K562 (cell line): Measurements from ENCODE around the gene WLS.

Experiments used
- BHLHE40 ChIP-seq: IDR thresholded peaks from 2 replicates; pipeline ENCODE4 v1.6.1; 2011; ENCODE audit warnings: low read length, improper control_type of control experiment
- ELF1 ChIP-seq: fragments of 200-800 bp; sonication (Bioruptor generic); IDR thresholded peaks from 2 replicates; pipeline ENCODE4 v1.6.1; 2016; ENCODE audit warnings: missing genetic modification characterization, missing compliant biosample characterization
- FOXK2 ChIP-seq, 2 experiments: fragments of 450-650 bp; IDR thresholded peaks in 1 of 2; conservative IDR thresholded peaks in 1 of 2; 2 replicates each; pipeline ENCODE4 v1.6.1; 2016; ENCODE audit warnings: low read depth in 2 of 2, mild to moderate bottlenecking in 1 of 2
- GABPA ChIP-seq: fragments of 200-800 bp; sonication (Bioruptor generic); conservative IDR thresholded peaks from 2 replicates; pipeline ENCODE4 v1.6.1; 2016; ENCODE audit warnings: low read depth, missing genetic modification characterization, missing compliant biosample characterization
- HEY1 ChIP-seq: fragments of 250-450 bp; sonication (Bioruptor Pico); IDR thresholded peaks from 2 replicates; pipeline ENCODE4 v1.5.0; 2020; ENCODE audit warnings: mild to moderate bottlenecking, moderate library complexity, borderline replicate concordance
- JUN ChIP-seq, 2 experiments: sonication (generic) in 1 of 2; formaldehyde crosslinking in 1 of 2; IDR thresholded peaks; 2 replicates each; pipeline versions ENCODE4 v1.6.1 to v1.8.0; 2012 to 2022; ENCODE audit warnings: borderline replicate concordance in 2 of 2, mild to moderate bottlenecking in 2 of 2, improper control_type of control experiment in 1 of 2, low read depth in 1 of 2, low read length in 1 of 2, missing genetic modification reagents in 1 of 2
- NELFE ChIP-seq: IDR thresholded peaks from 2 replicates; pipeline ENCODE4 v1.6.1; 2011; ENCODE audit warnings: mild to moderate bottlenecking; ENCODE audit not compliant: insufficient read depth, insufficient read length
- ZFP36 ChIP-seq: fragments of 150-350 bp; IDR thresholded peaks from 2 replicates; pipeline ENCODE4 v1.6.1; 2018; ENCODE audit warnings: low read length, low read depth; ENCODE audit not compliant: partially characterized antibody
- ZNF212 ChIP-seq: fragments of 450-650 bp; formaldehyde crosslinking; IDR thresholded peaks from 2 replicates; pipeline ENCODE4 v1.4.0; 2020; ENCODE audit warnings: mild to moderate bottlenecking
- TF ChIP-seq, protein P1 (sequence below): sonication (generic); formaldehyde crosslinking; IDR thresholded peaks from 2 replicates; pipeline ENCODE4 v1.8.0; 2023; ENCODE audit warnings: mild to moderate bottlenecking, missing genetic modification reagents
- TF ChIP-seq, protein P2 (sequence below), 2 experiments: fragments of 450-650 bp in 1 of 2; sonication (generic) in 1 of 2; formaldehyde crosslinking in 1 of 2; IDR thresholded peaks in 1 of 2; conservative IDR thresholded peaks in 1 of 2; 2 replicates each; pipeline versions ENCODE4 v1.6.1 to v1.8.1; 2016 to 2023; ENCODE audit warnings: mild to moderate bottlenecking in 2 of 2, moderate library complexity in 2 of 2, inconsistent platforms in 1 of 2, missing genetic modification reagents in 1 of 2

- TF ChIP-seq JUN (IDR thresholded peaks at IDR 0.05; ENCODE audit: borderline replicate concordance, low read depth, low read length): no peak
- TF ChIP-seq JUN (CRISPR knock-in tag; IDR thresholded peaks at IDR 0.05; ENCODE audit: borderline replicate concordance): no peak
- TF ChIP-seq ELF1: no peak
- no peak for TF ChIP-seq NELFE
- TF ChIP-seq FOXK2 (conservative IDR thresholded peaks at IDR 0.05 in 1 of 2, IDR thresholded peaks at IDR 0.05 in 1 of 2; ENCODE audit: low read depth in 2 of 2): no peak
- TF ChIP-seq, protein P1, sequence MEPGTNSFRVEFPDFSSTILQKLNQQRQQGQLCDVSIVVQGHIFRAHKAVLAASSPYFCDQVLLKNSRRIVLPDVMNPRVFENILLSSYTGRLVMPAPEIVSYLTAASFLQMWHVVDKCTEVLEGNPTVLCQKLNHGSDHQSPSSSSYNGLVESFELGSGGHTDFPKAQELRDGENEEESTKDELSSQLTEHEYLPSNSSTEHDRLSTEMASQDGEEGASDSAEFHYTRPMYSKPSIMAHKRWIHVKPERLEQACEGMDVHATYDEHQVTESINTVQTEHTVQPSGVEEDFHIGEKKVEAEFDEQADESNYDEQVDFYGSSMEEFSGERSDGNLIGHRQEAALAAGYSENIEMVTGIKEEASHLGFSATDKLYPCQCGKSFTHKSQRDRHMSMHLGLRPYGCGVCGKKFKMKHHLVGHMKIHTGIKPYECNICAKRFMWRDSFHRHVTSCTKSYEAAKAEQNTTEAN (CRISPR knock-in tag): no peak
- no peak for TF ChIP-seq BHLHE40
- no peak for TF ChIP-seq HEY1 (CRISPR knock-in tag)
- TF ChIP-seq ZFP36: no peak
- no peak for TF ChIP-seq ZNF212 (CRISPR knock-in tag)
- TF ChIP-seq, protein P2, sequence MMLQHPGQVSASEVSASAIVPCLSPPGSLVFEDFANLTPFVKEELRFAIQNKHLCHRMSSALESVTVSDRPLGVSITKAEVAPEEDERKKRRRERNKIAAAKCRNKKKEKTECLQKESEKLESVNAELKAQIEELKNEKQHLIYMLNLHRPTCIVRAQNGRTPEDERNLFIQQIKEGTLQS (IDR thresholded peaks at IDR 0.05): no peak
- TF ChIP-seq, protein P2 (CRISPR knock-in tag; conservative IDR thresholded peaks at IDR 0.05): no peak
- TF ChIP-seq GABPA: no peak
These were observed 131.8 kb downstream of the WLS start for GRCh38 chr1:68100571-68100970.
